ENCODE data around the gene GUCY1B1. TPM values are rescaled to one million over a fixed set of nuclear protein-coding genes. Genes with fewer than 3 reads are reported as not detected.

Gene GUCY1B1
- polyA plus RNA-seq, 1 donor from 2014 or later: 13.6 TPM

DNA sequence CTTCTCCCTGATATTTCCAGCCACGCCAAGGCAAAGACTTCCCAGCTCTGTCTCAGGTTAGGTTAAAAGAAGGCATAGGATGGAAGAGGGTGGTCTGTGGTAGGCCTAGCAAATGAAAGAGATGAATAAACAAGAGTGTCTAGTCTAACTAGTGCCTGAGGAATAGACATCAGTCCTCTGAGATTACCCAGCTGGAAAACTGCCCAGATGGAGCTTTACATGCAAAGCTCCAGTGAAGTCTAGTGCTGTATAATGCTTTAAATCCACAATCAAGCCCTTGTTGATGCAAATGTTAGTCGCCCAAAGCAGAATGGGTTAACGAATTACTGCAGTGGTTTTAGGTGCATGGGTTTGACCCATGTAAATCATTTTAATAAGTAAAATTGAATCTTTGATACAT is 24.8 kb upstream of the GUCY1B1 start:
- H3K4me2 ChIP-seq (ENCODE audit: low read length): no peak overlapping the region
- TF ChIP-seq SMC3 (conservative IDR thresholded peaks at IDR 0.05; ENCODE audit: poor library complexity) (no peak), EZH2 (IDR thresholded peaks at IDR 0.05; ENCODE audit: borderline replicate concordance, insufficient read depth, low read length, poor library complexity, severe bottlenecking) (no peak), EP300 (conservative IDR thresholded peaks at IDR 0.05; ENCODE audit: poor library complexity, severe bottlenecking) (no peak), MXI1 (conservative IDR thresholded peaks at IDR 0.05; ENCODE audit: poor library complexity, severe bottlenecking) (no peak), POLR2AphosphoS5 (IDR thresholded peaks at IDR 0.05) (no peak), TAF1 (IDR thresholded peaks at IDR 0.05; ENCODE audit: low read depth) (no peak), RAD21 (conservative IDR thresholded peaks at IDR 0.05) (no peak)
- TF ChIP-seq, protein P1, sequence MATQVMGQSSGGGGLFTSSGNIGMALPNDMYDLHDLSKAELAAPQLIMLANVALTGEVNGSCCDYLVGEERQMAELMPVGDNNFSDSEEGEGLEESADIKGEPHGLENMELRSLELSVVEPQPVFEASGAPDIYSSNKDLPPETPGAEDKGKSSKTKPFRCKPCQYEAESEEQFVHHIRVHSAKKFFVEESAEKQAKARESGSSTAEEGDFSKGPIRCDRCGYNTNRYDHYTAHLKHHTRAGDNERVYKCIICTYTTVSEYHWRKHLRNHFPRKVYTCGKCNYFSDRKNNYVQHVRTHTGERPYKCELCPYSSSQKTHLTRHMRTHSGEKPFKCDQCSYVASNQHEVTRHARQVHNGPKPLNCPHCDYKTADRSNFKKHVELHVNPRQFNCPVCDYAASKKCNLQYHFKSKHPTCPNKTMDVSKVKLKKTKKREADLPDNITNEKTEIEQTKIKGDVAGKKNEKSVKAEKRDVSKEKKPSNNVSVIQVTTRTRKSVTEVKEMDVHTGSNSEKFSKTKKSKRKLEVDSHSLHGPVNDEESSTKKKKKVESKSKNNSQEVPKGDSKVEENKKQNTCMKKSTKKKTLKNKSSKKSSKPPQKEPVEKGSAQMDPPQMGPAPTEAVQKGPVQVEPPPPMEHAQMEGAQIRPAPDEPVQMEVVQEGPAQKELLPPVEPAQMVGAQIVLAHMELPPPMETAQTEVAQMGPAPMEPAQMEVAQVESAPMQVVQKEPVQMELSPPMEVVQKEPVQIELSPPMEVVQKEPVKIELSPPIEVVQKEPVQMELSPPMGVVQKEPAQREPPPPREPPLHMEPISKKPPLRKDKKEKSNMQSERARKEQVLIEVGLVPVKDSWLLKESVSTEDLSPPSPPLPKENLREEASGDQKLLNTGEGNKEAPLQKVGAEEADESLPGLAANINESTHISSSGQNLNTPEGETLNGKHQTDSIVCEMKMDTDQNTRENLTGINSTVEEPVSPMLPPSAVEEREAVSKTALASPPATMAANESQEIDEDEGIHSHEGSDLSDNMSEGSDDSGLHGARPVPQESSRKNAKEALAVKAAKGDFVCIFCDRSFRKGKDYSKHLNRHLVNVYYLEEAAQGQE (IDR thresholded peaks at IDR 0.05; ENCODE audit: borderline replicate concordance): no peak
- TF ChIP-seq, protein P2, sequence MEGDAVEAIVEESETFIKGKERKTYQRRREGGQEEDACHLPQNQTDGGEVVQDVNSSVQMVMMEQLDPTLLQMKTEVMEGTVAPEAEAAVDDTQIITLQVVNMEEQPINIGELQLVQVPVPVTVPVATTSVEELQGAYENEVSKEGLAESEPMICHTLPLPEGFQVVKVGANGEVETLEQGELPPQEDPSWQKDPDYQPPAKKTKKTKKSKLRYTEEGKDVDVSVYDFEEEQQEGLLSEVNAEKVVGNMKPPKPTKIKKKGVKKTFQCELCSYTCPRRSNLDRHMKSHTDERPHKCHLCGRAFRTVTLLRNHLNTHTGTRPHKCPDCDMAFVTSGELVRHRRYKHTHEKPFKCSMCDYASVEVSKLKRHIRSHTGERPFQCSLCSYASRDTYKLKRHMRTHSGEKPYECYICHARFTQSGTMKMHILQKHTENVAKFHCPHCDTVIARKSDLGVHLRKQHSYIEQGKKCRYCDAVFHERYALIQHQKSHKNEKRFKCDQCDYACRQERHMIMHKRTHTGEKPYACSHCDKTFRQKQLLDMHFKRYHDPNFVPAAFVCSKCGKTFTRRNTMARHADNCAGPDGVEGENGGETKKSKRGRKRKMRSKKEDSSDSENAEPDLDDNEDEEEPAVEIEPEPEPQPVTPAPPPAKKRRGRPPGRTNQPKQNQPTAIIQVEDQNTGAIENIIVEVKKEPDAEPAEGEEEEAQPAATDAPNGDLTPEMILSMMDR (IDR thresholded peaks at IDR 0.05; ENCODE audit: poor library complexity, severe bottlenecking): no peak
- H3K27ac ChIP-seq (ENCODE audit: low read length): no peak overlapping the region

DNA sequence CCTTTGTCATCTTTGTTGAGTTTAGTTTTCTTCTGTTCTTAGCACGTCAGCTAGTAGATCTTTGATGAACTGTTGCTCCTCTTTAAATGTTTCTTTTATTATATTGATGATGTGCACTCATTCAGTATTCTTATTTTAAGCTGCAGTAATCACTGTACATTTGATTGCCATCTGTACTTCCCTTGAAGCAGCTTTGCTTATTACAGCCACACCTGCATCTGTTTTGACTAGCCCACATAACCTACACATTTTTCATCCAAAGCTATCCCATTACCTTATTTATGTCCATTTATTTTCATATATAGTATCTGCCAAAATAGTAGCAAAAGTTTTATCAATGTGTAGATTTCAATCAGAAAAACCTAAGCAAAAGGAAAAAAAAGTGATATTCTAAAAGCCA is 23.9 kb upstream of the GUCY1B1 start:
- Histone ChIP-seq H3K79me2 (replicated peaks; ENCODE audit: insufficient read depth, low read length) (no peaks in the 10 kb centered on the region), H3K36me3 (ENCODE audit: insufficient read depth, low read length) (no peaks in the 10 kb centered on the region), H3K4me3 (ENCODE audit: low read length) (no peak overlapping the region), H3F3A (ENCODE audit: insufficient read depth, low read length, poor library complexity, severe bottlenecking) (no peaks in the 10 kb centered on the region), H2AFZ (ENCODE audit: low read depth, low read length) (no peak overlapping the region), H4K20me1 (ENCODE audit: insufficient read depth) (no peaks in the 10 kb centered on the region), H3K4me2 (ENCODE audit: low read length) (no peak overlapping the region), H3K9ac (ENCODE audit: low read length) (no peak overlapping the region), H3K27ac (ENCODE audit: low read length) (no peak overlapping the region), H3K27me3 (ENCODE audit: insufficient read depth, low read depth, low read length) (no peaks in the 10 kb centered on the region), H3K9me3 (ENCODE audit: low read length) (no peaks in the 10 kb centered on the region), H3K9me2 (ENCODE audit: insufficient read depth, low read length) (no peaks in the 10 kb centered on the region)
- no peak for TF ChIP-seq MXI1 (conservative IDR thresholded peaks at IDR 0.05; ENCODE audit: poor library complexity, severe bottlenecking)
- TF ChIP-seq EP300 (conservative IDR thresholded peaks at IDR 0.05; ENCODE audit: poor library complexity, severe bottlenecking): no peak
- TF ChIP-seq SMC3 (conservative IDR thresholded peaks at IDR 0.05; ENCODE audit: poor library complexity): no peak

More for the DNA sequence above, 24.8 kb upstream of the GUCY1B1 start:
- Histone ChIP-seq H3F3A (ENCODE audit: insufficient read depth, low read length, poor library complexity, severe bottlenecking) (no peaks in the 10 kb centered on the region), H3K36me3 (ENCODE audit: insufficient read depth, low read length) (no peaks in the 10 kb centered on the region), H3K9ac (ENCODE audit: low read length) (no peak overlapping the region), H3K4me3 (ENCODE audit: low read length) (no peak overlapping the region), H4K20me1 (ENCODE audit: insufficient read depth) (no peaks in the 10 kb centered on the region), H3K79me2 (replicated peaks; ENCODE audit: insufficient read depth, low read length) (no peaks in the 10 kb centered on the region), H2AFZ (ENCODE audit: low read depth, low read length) (no peak overlapping the region), H3K9me3 (ENCODE audit: low read length) (no peaks in the 10 kb centered on the region), H3K9me2 (ENCODE audit: insufficient read depth, low read length) (no peaks in the 10 kb centered on the region), H3K27me3 (ENCODE audit: insufficient read depth, low read depth, low read length) (no peaks in the 10 kb centered on the region)
